Measurements from ENCODE around the gene RRP36. TPM values are rescaled to one million over a fixed set of nuclear protein-coding genes. Genes with fewer than 3 reads are reported as not detected.

Gene RRP36
- total RNA-seq, 2 donors from 2014 or later: 24.7 to 37.0 TPM

Other genes with a start within 250 kb of the RRP36 start
- gene BICRAL, start 239.6 kb upstream of the RRP36 start, total RNA-seq: 10 to 100 TPM; 10.0 to 10.7 TPM
- 10 to 100 TPM; 50.8 to 60.8 TPM for gene RPL7L1, start 142.0 kb upstream of the RRP36 start, total RNA-seq
- not detected for gene PTCRA, start 105.6 kb upstream of the RRP36 start, total RNA-seq
- gene CNPY3, start 92.1 kb upstream of the RRP36 start, total RNA-seq: 10 to 100 TPM; 19.1 to 28.4 TPM
- gene GNMT, start 60.9 kb upstream of the RRP36 start, total RNA-seq: under 1 TPM; 0.41 to 0.63 TPM
- 10 to 100 TPM; 15.0 to 25.6 TPM for gene PEX6, start 42.4 kb upstream of the RRP36 start, total RNA-seq
- 10 to 100 TPM; 25.2 to 30.2 TPM for gene PPP2R5D, start 37.1 kb upstream of the RRP36 start, total RNA-seq
- gene MEA1, start 7.7 kb upstream of the RRP36 start, total RNA-seq: 10 to 100 TPM; 31.9 to 37.6 TPM
- gene KLHDC3, start 7.4 kb upstream of the RRP36 start, total RNA-seq: 100 to 1,000 TPM in 1 of 2 donors, 10 to 100 TPM in 1; 81.5 to 113 TPM
- 10 to 100 TPM in 1 of 2 donors, 1 to 10 TPM in 1; 7.6 to 10.8 TPM for gene CUL7, start 32.2 kb downstream of the RRP36 start, total RNA-seq
- gene MRPL2, start 37.8 kb downstream of the RRP36 start, total RNA-seq: 10 to 100 TPM; 76.3 to 97.1 TPM
- gene KLC4, start 38.0 kb downstream of the RRP36 start, total RNA-seq: 10 to 100 TPM; 37.0 to 37.5 TPM
- 1 to 10 TPM; 6.6 to 7.8 TPM for gene PTK7, start 54.7 kb downstream of the RRP36 start, total RNA-seq
- gene SRF, start 149.6 kb downstream of the RRP36 start, total RNA-seq: 10 to 100 TPM; 68.0 to 92.0 TPM
- 10 to 100 TPM; 14.6 to 17.4 TPM for gene CUL9, start 160.6 kb downstream of the RRP36 start, total RNA-seq
- gene DNPH1, start 207.9 kb downstream of the RRP36 start, total RNA-seq: 10 to 100 TPM; 22.7 to 35.4 TPM
- under 1 TPM; 0.13 to 0.24 TPM for gene TTBK1, start 221.9 kb downstream of the RRP36 start, total RNA-seq

Measured in left cardiac atrium (tissue), 2 donors.